Body of pancreas (tissue), 4 donors: ENCODE measurements around the gene PSMD11. TPM values are rescaled to one million over a fixed set of nuclear protein-coding genes. Genes with fewer than 3 reads are reported as not detected.

ENCODE experiments used
- ATAC-seq: fragments of 150-250 bp; one replicate; pipeline ENCODE4 v1.9.1; 2016
- DNase-seq, 4 donors: peaks; one replicate each; pipeline ENCODE4 v3.0.0-alpha.2; 2019
- H3K27ac ChIP-seq, 4 donors: fragments of 200-600 bp; sonication (generic); 1 replicate in 3 of 4; 2 replicates in 1 of 4; pipeline versions ENCODE4 v1.5.1 to v1.6.1; 2016 to 2019; ENCODE audit warnings: mild to moderate bottlenecking in 1 of 4, mixed read lengths in 1 of 4, moderate library complexity in 1 of 4
- H3K27me3 ChIP-seq, 2 donors: fragments of 200-600 bp; sonication (generic); one replicate each; pipeline ENCODE4 v1.6.0; 2016; ENCODE audit warnings: mild to moderate bottlenecking in 1 of 2
- H3K36me3 ChIP-seq, 2 donors: fragments of 200-600 bp; sonication (generic); replicated peaks in 1 of 2; 2 replicates each; pipeline ENCODE4 v1.5.1; 2016; ENCODE audit warnings: low read depth in 2 of 2; ENCODE audit not compliant: insufficient read depth in 1 of 2
- H3K4me1 ChIP-seq: fragments of 200-600 bp; sonication (generic); one replicate; pipeline ENCODE4 v1.6.0; 2016
- H3K4me3 ChIP-seq, 2 donors: fragments of 200-600 bp; sonication (generic); 1 replicate in 1 of 2; 2 replicates in 1 of 2; pipeline ENCODE4 v1.5.1; 2016 to 2019
- H3K9me3 ChIP-seq, 3 donors: fragments of 200-600 bp; sonication (generic); 1 replicate in 2 of 3; 2 replicates in 1 of 3; pipeline ENCODE4 v1.5.1; 2016
- CTCF ChIP-seq, 7 experiments: fragments of 450-650 bp in 4 of 7; fragments of 200-600 bp in 3 of 7; sonication (generic) in 3 of 7; IDR thresholded peaks; one replicate each; pipeline ENCODE4 v1.5.1; 2016 to 2019; ENCODE audit warnings: antibody characterized with exemption in 7 of 7
- POLR2A ChIP-seq, 3 donors: fragments of 450-650 bp; IDR thresholded peaks; one replicate each; pipeline ENCODE4 v1.6.1; 2016; ENCODE audit warnings: antibody characterized with exemption in 3 of 3, mild to moderate bottlenecking in 2 of 3
- WGBS, 2 donors: methylation state at CpG; one replicate each; pipeline ENCODE4 v1.1.5; 2017; 5-methylcytosine and 5-hydroxymethylcytosine counted together
- intact Hi-C: fragments of 100-400 bp; cut with DNase I; formaldehyde crosslinking; loops from one replicate; pipeline ENCODE4 v1.15.1; 2023
- total RNA-seq, 2 donors: library from RNA; depleted of rRNA; stranded (reverse); fragments of >200 nt; gene quantifications; one replicate each; pipeline ENCODE4 v1.1.0, GENCODE V29; 2016

Gene PSMD11
- total RNA-seq, 2 donors from 2014 or later, result 18.9 to 24.7 TPM

- peaks cover 5% of the 10 kb centered on the region for H3K4me1 ChIP-seq
- H3K27ac ChIP-seq, result no peak overlapping the region
- no peak for ATAC-seq
- TF ChIP-seq CTCF (IDR thresholded peaks at IDR 0.05), result no peak
- TF ChIP-seq POLR2A (IDR thresholded peaks at IDR 0.05), result no peak
- no peak overlapping the region for H3K4me3 ChIP-seq
- no peaks in the 10 kb centered on the region for H3K36me3 ChIP-seq
- WGBS, 2 donors, result 75 to 86% methylated on average over 10 to 16 of the region's 16 CpGs
- no peak for DNase-seq
- no peaks in the 10 kb centered on the region for H3K27me3 ChIP-seq
- intact Hi-C loops, result loop anchor here (10.0 kb wide), 1 partner anchor 248 kb away; no protein-coding TSS in a partner anchor
- no peaks in the 10 kb centered on the region for H3K9me3 ChIP-seq
These were observed 52.2 kb downstream of the PSMD11 start for GRCh38 chr17:32496395-32497073.

GRCh38 chr17:32497431-32498205, 53.3 kb downstream of the PSMD11 start:
- H3K4me3 ChIP-seq, result no peak overlapping the region
- no peaks in the 10 kb centered on the region for H3K36me3 ChIP-seq
- H3K27me3 ChIP-seq, result no peaks in the 10 kb centered on the region
- ATAC-seq, result no peak
- no peak for DNase-seq
- no peak overlapping the region for H3K27ac ChIP-seq
- TF ChIP-seq POLR2A (IDR thresholded peaks at IDR 0.05) (no peak), CTCF (IDR thresholded peaks at IDR 0.05) (no peak)
- H3K9me3 ChIP-seq, result no peaks in the 10 kb centered on the region
- WGBS, 2 donors, result 85 to 88% methylated on average over 14 to 18 of the region's 18 CpGs
- peaks cover 5% of the 10 kb centered on the region for H3K4me1 ChIP-seq
- intact Hi-C loops, result loop anchor here (10.0 kb wide), 1 partner anchor 247 kb away; no protein-coding TSS in a partner anchor

- no peak for DNase-seq
- no peaks in the 10 kb centered on the region for H3K9me3 ChIP-seq
- 86 to 89% methylated on average over 6 to 9 of the region's 9 CpGs for WGBS, 2 donors
- no peak overlapping the region for H3K27ac ChIP-seq
- no peaks in the 10 kb centered on the region for H3K27me3 ChIP-seq
- H3K36me3 ChIP-seq, result no peaks in the 10 kb centered on the region
- intact Hi-C loops, result loop anchor here (10.0 kb wide), 1 partner anchor 246 kb away; no protein-coding TSS in a partner anchor
- no peak overlapping the region for H3K4me3 ChIP-seq
- TF ChIP-seq POLR2A (IDR thresholded peaks at IDR 0.05) (no peak), CTCF (IDR thresholded peaks at IDR 0.05) (no peak)
- ATAC-seq, result no peak
- H3K4me1 ChIP-seq, result peaks cover 5% of the 10 kb centered on the region
These were observed 54.1 kb downstream of the PSMD11 start for GRCh38 chr17:32498391-32498790.

GRCh38 chr17:32502013-32502412, 57.7 kb downstream of the PSMD11 start:
- H3K27ac ChIP-seq, result no peak overlapping the region
- 96 to 99% methylated on average over 3 of the region's 3 CpGs for WGBS, 2 donors
- ATAC-seq (no peak), DNase-seq (no peak)
- intact Hi-C loops, result no loop called here
- H3K9me3 ChIP-seq, result no peaks in the 10 kb centered on the region
- TF ChIP-seq POLR2A (IDR thresholded peaks at IDR 0.05) (no peak), CTCF (IDR thresholded peaks at IDR 0.05) (no peak)
- H3K27me3 ChIP-seq, result no peaks in the 10 kb centered on the region
- no peaks in the 10 kb centered on the region for H3K36me3 ChIP-seq
- no peaks in the 10 kb centered on the region for H3K4me1 ChIP-seq
- H3K4me3 ChIP-seq, result no peak overlapping the region
